K562 (cell line): Measurements from ENCODE around the gene NOXRED1. TPM values are rescaled to one million over a fixed set of nuclear protein-coding genes. Genes with fewer than 3 reads are reported as not detected.

Source experiments
- CXXC5 ChIP-seq: fragments of 250-450 bp; sonication (Bioruptor Pico); IDR thresholded peaks from 2 replicates; pipeline ENCODE4 v1.8.0; 2022; ENCODE audit warnings: inconsistent platforms, mild to moderate bottlenecking, moderate library complexity
- FUS ChIP-seq: fragments of 200-400 bp; formaldehyde crosslinking; optimal IDR thresholded peaks from 2 replicates; pipeline ENCODE3; 2017; ENCODE audit warnings: low read depth, low read length
- HNRNPLL ChIP-seq: fragments of 200-400 bp; formaldehyde crosslinking; IDR thresholded peaks from 2 replicates; pipeline ENCODE4 v1.6.1; 2017; ENCODE audit warnings: low read length, low read depth, mild to moderate bottlenecking; ENCODE audit not compliant: poor library complexity, severe bottlenecking
- KLF16 ChIP-seq: IDR thresholded peaks from 2 replicates; pipeline ENCODE4 v1.6.1; 2016; ENCODE audit warnings: antibody characterized with exemption
- PYGO2 ChIP-seq: fragments of 450-650 bp; IDR thresholded peaks from 2 replicates; pipeline ENCODE4 v1.6.1; 2016; ENCODE audit warnings: mild to moderate bottlenecking, missing genetic modification characterization, moderate library complexity, missing compliant biosample characterization
- SIN3A ChIP-seq, 2 experiments: fragments of 150-350 bp in 1 of 2; IDR thresholded peaks; 2 replicates each; pipeline ENCODE4 v1.6.1; 2011 to 2016; ENCODE audit warnings: borderline replicate concordance in 2 of 2, low read depth in 2 of 2, low read length in 2 of 2, mild to moderate bottlenecking in 2 of 2, moderate library complexity in 2 of 2; ENCODE audit not compliant: control insufficient read depth in 1 of 2
- STAT5B ChIP-seq: fragments of 250-450 bp; sonication (Bioruptor Pico); IDR thresholded peaks from 2 replicates; pipeline ENCODE4 v1.8.0; 2021; ENCODE audit warnings: mild to moderate bottlenecking, inconsistent platforms
- ZNF398 ChIP-seq: fragments of 250-450 bp; sonication (Bioruptor Pico); IDR thresholded peaks from 2 replicates; pipeline ENCODE4 v1.8.0; 2021; ENCODE audit warnings: moderate library complexity, mild to moderate bottlenecking, inconsistent platforms
- ZNF407 ChIP-seq: fragments of 450-650 bp; IDR thresholded peaks from 2 replicates; pipeline ENCODE4 v1.6.1; 2016; ENCODE audit warnings: low read depth
- polyA plus RNA-seq, 8 experiments: library from polyadenylated mRNA; depleted of rRNA in 4 of 8; stranded (reverse) in 5 of 8; unstranded in 3 of 8; fragments of >200 nt; fragmentation: Nextera tagmentation in 2 of 8; fragmentation: Illumina TruSeq in 1 of 8; extraction: Ambion mirVana in 2 of 8; extraction: Trizol in 1 of 8; gene quantifications; 2 replicates each; pipeline versions ENCODE4 v1.2.1 to v1.2.3, GENCODE V29; 2011 to 2014; ENCODE audit warnings: inconsistent platforms in 1 of 8, missing spikeins in 1 of 8
- total RNA-seq, 7 experiments: library from RNA; depleted of rRNA in 6 of 7; stranded (reverse); fragments of >200 nt in 6 of 7; fragmentation: Illumina TruSeq in 2 of 7; extraction: Trizol in 2 of 7; gene quantifications; 2 replicates each; pipeline versions ENCODE4 v1.2.1 to v1.2.3, GENCODE V29; 2011 to 2021; ENCODE audit warnings: low replicate concordance in 1 of 7
- TF ChIP-seq, protein P1 (sequence below), 2 experiments: fragments of 450-650 bp; IDR thresholded peaks; 2 replicates each; pipeline ENCODE4 v1.6.1; 2018; ENCODE audit warnings: mild to moderate bottlenecking in 2 of 2, low read depth in 1 of 2; ENCODE audit not compliant: partially characterized antibody in 2 of 2
- TF ChIP-seq, protein P2 (sequence below): fragments of 250-450 bp; sonication (Bioruptor Pico); IDR thresholded peaks from 2 replicates; pipeline ENCODE4 v1.5.1; 2021; ENCODE audit warnings: mild to moderate bottlenecking

The NOXRED1 gene
- total and polyA plus RNA-seq, 9 of the 15 experiments (the other 6 are each of a cell fraction or from before 2014, with no cell fraction given): 0.15 to 0.85 (median 0.30) TPM

DNA sequence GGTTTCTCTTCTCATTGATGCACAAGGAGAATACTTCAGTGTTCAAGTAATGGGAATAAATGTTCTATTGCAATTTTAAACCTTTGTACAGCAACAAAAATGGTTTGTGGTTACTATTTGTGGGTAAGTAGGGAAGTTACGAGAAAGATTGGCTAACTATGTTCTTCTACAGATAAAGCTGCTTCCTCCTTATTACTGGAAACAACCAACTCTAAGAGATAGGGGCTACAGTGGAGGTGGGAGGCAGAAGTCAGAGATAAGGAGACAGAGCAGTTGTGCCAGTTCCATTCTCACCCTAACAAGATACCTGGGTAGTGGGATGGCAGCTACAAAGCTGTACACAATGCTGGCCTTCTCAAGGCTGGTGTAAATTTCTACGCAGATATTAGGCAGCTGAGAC lies 16.2 kb downstream of the NOXRED1 start (continued):
- TF ChIP-seq, protein P1, sequence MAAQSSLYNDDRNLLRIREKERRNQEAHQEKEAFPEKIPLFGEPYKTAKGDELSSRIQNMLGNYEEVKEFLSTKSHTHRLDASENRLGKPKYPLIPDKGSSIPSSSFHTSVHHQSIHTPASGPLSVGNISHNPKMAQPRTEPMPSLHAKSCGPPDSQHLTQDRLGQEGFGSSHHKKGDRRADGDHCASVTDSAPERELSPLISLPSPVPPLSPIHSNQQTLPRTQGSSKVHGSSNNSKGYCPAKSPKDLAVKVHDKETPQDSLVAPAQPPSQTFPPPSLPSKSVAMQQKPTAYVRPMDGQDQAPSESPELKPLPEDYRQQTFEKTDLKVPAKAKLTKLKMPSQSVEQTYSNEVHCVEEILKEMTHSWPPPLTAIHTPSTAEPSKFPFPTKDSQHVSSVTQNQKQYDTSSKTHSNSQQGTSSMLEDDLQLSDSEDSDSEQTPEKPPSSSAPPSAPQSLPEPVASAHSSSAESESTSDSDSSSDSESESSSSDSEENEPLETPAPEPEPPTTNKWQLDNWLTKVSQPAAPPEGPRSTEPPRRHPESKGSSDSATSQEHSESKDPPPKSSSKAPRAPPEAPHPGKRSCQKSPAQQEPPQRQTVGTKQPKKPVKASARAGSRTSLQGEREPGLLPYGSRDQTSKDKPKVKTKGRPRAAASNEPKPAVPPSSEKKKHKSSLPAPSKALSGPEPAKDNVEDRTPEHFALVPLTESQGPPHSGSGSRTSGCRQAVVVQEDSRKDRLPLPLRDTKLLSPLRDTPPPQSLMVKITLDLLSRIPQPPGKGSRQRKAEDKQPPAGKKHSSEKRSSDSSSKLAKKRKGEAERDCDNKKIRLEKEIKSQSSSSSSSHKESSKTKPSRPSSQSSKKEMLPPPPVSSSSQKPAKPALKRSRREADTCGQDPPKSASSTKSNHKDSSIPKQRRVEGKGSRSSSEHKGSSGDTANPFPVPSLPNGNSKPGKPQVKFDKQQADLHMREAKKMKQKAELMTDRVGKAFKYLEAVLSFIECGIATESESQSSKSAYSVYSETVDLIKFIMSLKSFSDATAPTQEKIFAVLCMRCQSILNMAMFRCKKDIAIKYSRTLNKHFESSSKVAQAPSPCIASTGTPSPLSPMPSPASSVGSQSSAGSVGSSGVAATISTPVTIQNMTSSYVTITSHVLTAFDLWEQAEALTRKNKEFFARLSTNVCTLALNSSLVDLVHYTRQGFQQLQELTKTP (IDR thresholded peaks at IDR 0.05; ENCODE audit: low read depth in 1 of 2, partially characterized antibody in 2 of 2): no peak
- TF ChIP-seq KLF16 (peak; percentile 63), ZNF398 (CRISPR knock-in tag) (no peak), STAT5B (CRISPR knock-in tag) (no peak), ZNF407 (no peak), CXXC5 (CRISPR knock-in tag) (no peak), PYGO2 (tag) (no peak), HNRNPLL (no peak), FUS (no peak), SIN3A (IDR thresholded peaks at IDR 0.05; ENCODE audit: borderline replicate concordance in 2 of 2, control insufficient read depth in 1 of 2, low read depth in 2 of 2, low read length in 2 of 2) (no peak)
- TF ChIP-seq, protein P2, sequence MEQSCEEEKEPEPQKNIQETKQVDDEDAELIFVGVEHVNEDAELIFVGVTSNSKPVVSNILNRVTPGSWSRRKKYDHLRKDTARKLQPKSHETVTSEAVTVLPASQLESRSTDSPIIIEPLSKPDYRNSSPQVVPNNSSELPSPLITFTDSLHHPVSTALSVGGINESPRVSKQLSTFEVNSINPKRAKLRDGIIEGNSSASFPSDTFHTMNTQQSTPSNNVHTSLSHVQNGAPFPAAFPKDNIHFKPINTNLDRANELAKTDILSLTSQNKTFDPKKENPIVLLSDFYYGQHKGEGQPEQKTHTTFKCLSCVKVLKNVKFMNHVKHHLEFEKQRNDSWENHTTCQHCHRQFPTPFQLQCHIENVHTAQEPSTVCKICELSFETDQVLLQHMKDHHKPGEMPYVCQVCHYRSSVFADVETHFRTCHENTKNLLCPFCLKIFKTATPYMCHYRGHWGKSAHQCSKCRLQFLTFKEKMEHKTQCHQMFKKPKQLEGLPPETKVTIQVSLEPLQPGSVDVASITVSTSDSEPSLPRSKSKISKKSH (CRISPR knock-in tag): no peak
